K562 (cell line): ENCODE results near the gene UBE2L6. TPM values are rescaled to one million over a fixed set of nuclear protein-coding genes. Genes with fewer than 3 reads are reported as not detected.

Source experiments
- ATAC-seq: fragments of 200-7000 bp; cut with Tn5 transposase; 3 replicates; pipeline ENCODE4 v1.9.1; 2020; ENCODE audit warnings: moderate library complexity
- BruUV-seq: library from RNA; stranded (reverse); fragments of 400-500 nt; replicated peaks from 2 replicates; lab custom pipeline; 2021; lab: Mats Ljungman, UMichigan
- CTCF ChIA-PET: fragments of 300-600 bp; formaldehyde crosslinking; extraction: SDS; loops from one replicate; lab custom pipeline; 2021; ENCODE audit warnings: low intra/inter-chr PET ratio; lab: Yijun Ruan, JAX
- POLR2A ChIA-PET: fragments of 300-600, 350-650 bp; sonication (Branson Sonifier 250); formaldehyde crosslinking; extraction: SDS; loops from one replicate; lab custom pipeline; 2021; ENCODE audit warnings: antibody characterized with exemption, inconsistent platforms; lab: Yijun Ruan, JAX
- DNase-seq, 4 experiments: peaks; one replicate each; pipeline versions ENCODE4 v3.0.0 to v3.0.0-alpha.2; 2011 to 2018; ENCODE audit warnings: low spot score in 3 of 4, mixed read lengths in 3 of 4; ENCODE audit errors: extremely low read depth in 1 of 4
- FAIRE-seq: peaks from 2 replicates; lab custom pipeline; 2011; peaks lifted over from hg19 to GRCh38; lab: Jason Lieb, UNC
- H2AFZ ChIP-seq: 2 replicates; pipeline ENCODE4 v1.6.0; 2011; ENCODE audit warnings: low read depth, low read length, control low read depth, inconsistent platforms
- H3K27ac ChIP-seq: fragments of 200-600 bp; 3 replicates; pipeline ENCODE4 v1.8.0; 2011; ENCODE audit warnings: low read depth, mild to moderate bottlenecking, control low read depth, inconsistent platforms, low read length, moderate library complexity, mixed read lengths; ENCODE audit errors: extremely low read depth
- H3K27me3 ChIP-seq, 2 experiments: fragments of 300-600 bp in 1 of 2; 2 replicates in 1 of 2; 3 replicates in 1 of 2; pipeline versions ENCODE4 v1.6.0 to v1.8.0; 2011; ENCODE audit warnings: inconsistent platforms in 2 of 2, low read length in 2 of 2, mild to moderate bottlenecking in 1 of 2, mixed read lengths in 1 of 2, moderate library complexity in 1 of 2; ENCODE audit not compliant: control insufficient read depth in 2 of 2, insufficient read depth in 2 of 2
- H3K36me3 ChIP-seq: fragments of 300-600 bp; 3 replicates; pipeline ENCODE4 v1.8.0; 2011; ENCODE audit warnings: mild to moderate bottlenecking, low read length, inconsistent platforms; ENCODE audit not compliant: control insufficient read depth, insufficient read depth
- H3K4me1 ChIP-seq, 2 experiments: fragments of 200-600 bp in 1 of 2; replicated peaks in 1 of 2; 2 replicates in 1 of 2; 3 replicates in 1 of 2; pipeline versions ENCODE4 v1.5.1 to v1.8.0; 2011; ENCODE audit warnings: inconsistent platforms in 2 of 2, low read length in 2 of 2, mild to moderate bottlenecking in 1 of 2, mixed read lengths in 1 of 2, moderate library complexity in 1 of 2; ENCODE audit not compliant: control insufficient read depth in 2 of 2, insufficient read depth in 2 of 2
- H3K4me2 ChIP-seq: 2 replicates; pipeline ENCODE4 v1.6.1; 2011; ENCODE audit warnings: low read length, control low read depth, inconsistent platforms, mixed read lengths; ENCODE audit not compliant: insufficient read depth
- H3K4me3 ChIP-seq: fragments of 200-600 bp; sonication (generic), shearing (Covaris generic); 2 replicates; pipeline ENCODE4 v1.5.1; 2016; ENCODE audit warnings: control low read depth, inconsistent platforms
- H3K79me2 ChIP-seq: fragments of 200-600 bp; 3 replicates; pipeline ENCODE4 v1.8.0; 2011; ENCODE audit warnings: low read length, inconsistent platforms; ENCODE audit not compliant: control insufficient read depth, insufficient read depth
- H3K9ac ChIP-seq, 2 experiments: 2 replicates each; pipeline versions ENCODE4 v1.6.0 to v1.6.1; 2011; ENCODE audit warnings: low read depth in 2 of 2, low read length in 2 of 2, control low read depth in 1 of 2, inconsistent platforms in 1 of 2, mild to moderate bottlenecking in 1 of 2, mixed read lengths in 1 of 2; ENCODE audit not compliant: insufficient read depth in 1 of 2
- H3K9me1 ChIP-seq: one replicate; pipeline ENCODE4 v1.6.0; 2011; ENCODE audit warnings: inconsistent platforms, mild to moderate bottlenecking, low read length, moderate library complexity; ENCODE audit not compliant: control insufficient read depth, insufficient read depth
- H3K9me3 ChIP-seq: replicated peaks from 2 replicates; pipeline ENCODE4 v1.5.1; 2011; ENCODE audit warnings: low read depth, low read length, inconsistent platforms; ENCODE audit not compliant: control insufficient read depth, insufficient read depth
- H4K20me1 ChIP-seq: replicated peaks from 2 replicates; pipeline ENCODE4 v1.6.1; 2011; ENCODE audit warnings: low read length, inconsistent platforms, mixed read lengths; ENCODE audit not compliant: control insufficient read depth, insufficient read depth
- ARNT ChIP-seq, 2 experiments: fragments of 450-650 bp; IDR thresholded peaks; 2 replicates each; pipeline ENCODE4 v1.6.1; 2016; ENCODE audit warnings: mild to moderate bottlenecking in 1 of 2
- HNRNPK ChIP-seq: fragments of 200-400 bp; formaldehyde crosslinking; IDR thresholded peaks from one replicate; pipeline ENCODE4 v1.6.1; 2018; ENCODE audit warnings: mild to moderate bottlenecking, low read depth, low read length; ENCODE audit not compliant: poor library complexity, severe bottlenecking
- HOMEZ ChIP-seq: fragments of 250-450 bp; sonication (Bioruptor Pico); IDR thresholded peaks from 2 replicates; pipeline ENCODE4 v1.4.0; 2020; ENCODE audit warnings: mild to moderate bottlenecking, moderate library complexity
- MAFK ChIP-seq: IDR thresholded peaks from 2 replicates; pipeline ENCODE4 v1.6.1; 2011; ENCODE audit warnings: low read length, improper control_type of control experiment
- NR4A1 ChIP-seq, 2 experiments: fragments of 250-450 bp in 1 of 2; fragments of 450-650 bp in 1 of 2; sonication (Bioruptor Pico) in 1 of 2; IDR thresholded peaks; 2 replicates each; pipeline versions ENCODE4 v1.4.0 to v1.6.1; 2016 to 2020; ENCODE audit warnings: mild to moderate bottlenecking in 2 of 2, missing compliant biosample characterization in 1 of 2, missing genetic modification characterization in 1 of 2, moderate library complexity in 1 of 2
- NRF1 ChIP-seq, 2 experiments: fragments of 450-650 bp; IDR thresholded peaks in 1 of 2; conservative IDR thresholded peaks in 1 of 2; 2 replicates each; pipeline ENCODE4 v1.6.1; 2014; ENCODE audit warnings: mild to moderate bottlenecking in 2 of 2
- SMARCC2 ChIP-seq: fragments of 450-650 bp; IDR thresholded peaks from 2 replicates; pipeline ENCODE4 v1.6.1; 2017; ENCODE audit warnings: antibody characterized with exemption, moderate library complexity, mild to moderate bottlenecking, low read depth
- SOX6 ChIP-seq: fragments of 450-650 bp; IDR thresholded peaks from 2 replicates; pipeline ENCODE4 v1.6.1; 2014; ENCODE audit warnings: mild to moderate bottlenecking
- ZNF655 ChIP-seq: fragments of 250-450 bp; sonication (Bioruptor Pico); IDR thresholded peaks from 2 replicates; pipeline ENCODE4 v1.5.0; 2021
- ZNF668 ChIP-seq: fragments of 250-450 bp; sonication (Bioruptor Pico); IDR thresholded peaks from 2 replicates; pipeline ENCODE4 v1.8.0; 2022; ENCODE audit warnings: mild to moderate bottlenecking, inconsistent platforms
- WGBS: fragments of 100-300 bp; shearing (Covaris generic); methylation state at CpG from one replicate; pipeline ENCODE4 v1.1.6; 2016; ENCODE audit warnings: low coverage, mixed read lengths; ENCODE audit not compliant: insufficient coverage; ENCODE audit errors: missing lambda C conversion rate; 5-methylcytosine and 5-hydroxymethylcytosine counted together
- in situ Hi-C: fragments of 300-500 bp; cut with MboI; formaldehyde crosslinking; loops from 4 replicates; pipeline ENCODE4 v1.15.0; 2018; ENCODE audit warnings: inconsistent platforms, mixed read lengths
- intact Hi-C: fragments of 100-400 bp; cut with micrococcal nuclease; formaldehyde crosslinking; loops from 2 replicates; pipeline ENCODE4 v1.14.2; 2022
- polyA plus RNA-seq, 8 experiments: library from polyadenylated mRNA; depleted of rRNA in 4 of 8; stranded (reverse) in 5 of 8; unstranded in 3 of 8; fragments of >200 nt; fragmentation: Nextera tagmentation in 2 of 8; fragmentation: Illumina TruSeq in 1 of 8; extraction: Ambion mirVana in 2 of 8; extraction: Trizol in 1 of 8; gene quantifications; 2 replicates each; pipeline versions ENCODE4 v1.2.1 to v1.2.3, GENCODE V29; 2011 to 2014; ENCODE audit warnings: inconsistent platforms in 1 of 8, missing spikeins in 1 of 8
- total RNA-seq, 7 experiments: library from RNA; depleted of rRNA in 6 of 7; stranded (reverse); fragments of >200 nt in 6 of 7; fragmentation: Illumina TruSeq in 2 of 7; extraction: Trizol in 2 of 7; gene quantifications; 2 replicates each; pipeline versions ENCODE4 v1.2.1 to v1.2.3, GENCODE V29; 2011 to 2021; ENCODE audit warnings: low replicate concordance in 1 of 7
- TF ChIP-seq, protein P1 (sequence below): fragments of 450-650 bp; IDR thresholded peaks from 2 replicates; pipeline ENCODE4 v1.6.1; 2017; ENCODE audit warnings: antibody characterized with exemption, mild to moderate bottlenecking

The UBE2L6 gene
- total and polyA plus RNA-seq, 9 of the 15 experiments (the other 6 are each of a cell fraction or from before 2014, with no cell fraction given), result 5.9 to 24.9 (median 9.7) TPM

DNA sequence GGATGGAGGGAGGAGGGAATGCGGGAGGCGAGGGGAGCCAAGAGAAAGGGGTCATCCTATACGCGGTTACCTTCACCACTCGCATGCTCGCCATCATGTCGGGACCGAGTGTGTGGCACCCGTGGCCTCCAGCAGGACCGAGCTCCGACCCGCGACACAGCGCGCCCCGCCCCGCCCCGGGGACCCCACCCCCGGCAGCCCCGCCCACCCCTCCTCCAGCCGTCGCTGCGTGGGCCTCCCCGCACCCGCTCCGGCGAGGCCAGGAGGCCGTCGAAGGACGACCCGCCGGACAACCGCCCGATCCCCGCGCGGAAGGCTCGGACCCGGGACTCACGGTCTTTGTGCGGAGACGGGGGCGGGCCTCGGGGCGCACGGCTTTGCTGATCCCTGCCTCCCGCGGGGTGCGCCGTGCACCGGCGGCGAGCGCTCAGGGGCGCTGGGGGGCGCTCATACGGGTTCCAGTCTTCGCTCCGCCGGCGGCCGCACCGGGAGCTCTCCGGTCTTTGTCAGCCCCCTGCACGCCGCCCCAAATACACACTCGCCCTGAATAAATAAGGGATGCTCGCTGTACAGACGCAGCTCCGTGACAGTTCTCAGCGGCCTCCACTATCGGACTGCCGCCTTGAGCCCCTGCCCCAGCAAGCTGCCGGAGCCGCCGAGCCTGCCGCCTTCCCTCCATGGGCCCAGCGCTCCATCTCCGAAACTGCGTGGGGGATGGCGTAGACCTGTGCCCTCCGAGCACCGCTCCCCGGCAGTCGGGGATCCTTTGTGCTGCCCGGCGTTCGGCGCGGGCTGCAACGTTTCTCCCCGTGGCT lies at the start of gene UBE2L6 (continued):
- TF ChIP-seq NR4A1 (CRISPR knock-in tag; IDR thresholded peaks at IDR 0.05), result no peak
- 0 out of 2 replicates have a peak, but pooled peaks have one; percentile 42 for TF ChIP-seq NR4A1 (tag; IDR thresholded peaks at IDR 0.05)
- TF ChIP-seq ARNT (IDR thresholded peaks at IDR 0.05), result no peak
- TF ChIP-seq, all 486 proteins: peak for 88

GRCh38 chr11:57616595-57616994 lies 49.1 kb upstream of the UBE2L6 start:
- H3K79me2 ChIP-seq, result no peaks in the 10 kb centered on the region
- ATAC-seq (no peak), FAIRE-seq (no peak), DNase-seq (no peak)
- ChIA-PET CTCF (interaction anchor here (0.6 kb wide), 1 partner anchor 142 kb away, joined by 3 read pairs; no protein-coding TSS in a partner anchor), POLR2A (interaction anchor here (0.6 to 1.0 kb wide), 2 partner anchors 46 to 208 kb away, joined by 3 to 4 read pairs; no protein-coding TSS in a partner anchor)
- in situ Hi-C loops, result no loop called here
- no peaks in the 10 kb centered on the region for H3K9me1 ChIP-seq
- H3K9ac ChIP-seq, result no peak overlapping the region
- intact Hi-C loops, result no loop called here
- WGBS, result 5% methylated on average over 3 of the region's 3 CpGs
- no peaks in the 10 kb centered on the region for H4K20me1 ChIP-seq
- H3K36me3 ChIP-seq, result no peaks in the 10 kb centered on the region
- H2AFZ ChIP-seq, result no peak overlapping the region
- TF ChIP-seq NRF1 (conservative IDR thresholded peaks at IDR 0.05 in 1 of 2, IDR thresholded peaks at IDR 0.05 in 1 of 2) (no peak), ZNF655 (CRISPR knock-in tag) (no peak), HNRNPK (no peak), ZNF668 (no peak), MAFK (no peak), SMARCC2 (no peak), HOMEZ (CRISPR knock-in tag) (no peak), SOX6 (no peak)
- TF ChIP-seq, protein P1, sequence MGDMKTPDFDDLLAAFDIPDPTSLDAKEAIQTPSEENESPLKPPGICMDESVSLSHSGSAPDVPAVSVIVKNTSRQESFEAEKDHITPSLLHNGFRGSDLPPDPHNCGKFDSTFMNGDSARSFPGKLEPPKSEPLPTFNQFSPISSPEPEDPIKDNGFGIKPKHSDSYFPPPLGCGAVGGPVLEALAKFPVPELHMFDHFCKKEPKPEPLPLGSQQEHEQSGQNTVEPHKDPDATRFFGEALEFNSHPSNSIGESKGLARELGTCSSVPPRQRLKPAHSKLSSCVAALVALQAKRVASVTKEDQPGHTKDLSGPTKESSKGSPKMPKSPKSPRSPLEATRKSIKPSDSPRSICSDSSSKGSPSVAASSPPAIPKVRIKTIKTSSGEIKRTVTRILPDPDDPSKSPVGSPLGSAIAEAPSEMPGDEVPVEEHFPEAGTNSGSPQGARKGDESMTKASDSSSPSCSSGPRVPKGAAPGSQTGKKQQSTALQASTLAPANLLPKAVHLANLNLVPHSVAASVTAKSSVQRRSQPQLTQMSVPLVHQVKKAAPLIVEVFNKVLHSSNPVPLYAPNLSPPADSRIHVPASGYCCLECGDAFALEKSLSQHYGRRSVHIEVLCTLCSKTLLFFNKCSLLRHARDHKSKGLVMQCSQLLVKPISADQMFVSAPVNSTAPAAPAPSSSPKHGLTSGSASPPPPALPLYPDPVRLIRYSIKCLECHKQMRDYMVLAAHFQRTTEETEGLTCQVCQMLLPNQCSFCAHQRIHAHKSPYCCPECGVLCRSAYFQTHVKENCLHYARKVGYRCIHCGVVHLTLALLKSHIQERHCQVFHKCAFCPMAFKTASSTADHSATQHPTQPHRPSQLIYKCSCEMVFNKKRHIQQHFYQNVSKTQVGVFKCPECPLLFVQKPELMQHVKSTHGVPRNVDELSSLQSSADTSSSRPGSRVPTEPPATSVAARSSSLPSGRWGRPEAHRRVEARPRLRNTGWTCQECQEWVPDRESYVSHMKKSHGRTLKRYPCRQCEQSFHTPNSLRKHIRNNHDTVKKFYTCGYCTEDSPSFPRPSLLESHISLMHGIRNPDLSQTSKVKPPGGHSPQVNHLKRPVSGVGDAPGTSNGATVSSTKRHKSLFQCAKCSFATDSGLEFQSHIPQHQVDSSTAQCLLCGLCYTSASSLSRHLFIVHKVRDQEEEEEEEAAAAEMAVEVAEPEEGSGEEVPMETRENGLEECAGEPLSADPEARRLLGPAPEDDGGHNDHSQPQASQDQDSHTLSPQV, result no peak
- H3K4me3 ChIP-seq, result no peak overlapping the region
- peaks cover 14 to 18% of the 10 kb centered on the region in 2 experiments for H3K27me3 ChIP-seq
- peaks cover 8% of the 10 kb centered on the region for H3K9me3 ChIP-seq
- BruUV-seq, result no TSS peak
- H3K4me1 ChIP-seq, result no peaks in the 10 kb centered on the region
- H3K27ac ChIP-seq, result no peak overlapping the region
- no peak overlapping the region for H3K4me2 ChIP-seq
